Fibroblast of skin of scalp (primary cell): ENCODE data around the gene NSG2. TPM values are rescaled to one million over a fixed set of nuclear protein-coding genes. Genes with fewer than 3 reads are reported as not detected.

Experiments used
- DNase-seq: peaks from one replicate; pipeline ENCODE4 v3.0.0-alpha.2; 2013
- polyA plus RNA-seq, 2 experiments: library from polyadenylated mRNA; unstranded; fragments of 120-200 nt; gene quantifications; one replicate each; pipeline ENCODE4 v1.2.1, GENCODE V29; 2013; ENCODE audit not compliant: insufficient read length in 2 of 2

The NSG2 gene
- polyA plus RNA-seq (2013, experiment 1 of 2; ENCODE audit: insufficient read length) = not detected
- 1.3 TPM for polyA plus RNA-seq (2013, experiment 2 of 2; ENCODE audit: insufficient read length)

GRCh38 chr5:174045470-174046025 is at the start of gene NSG2:
NSG2 (plus strand) TSS chr5:174045706; CDS start chr5:174046756, 1,050 bp downstream.
- peak; percentile 88 for DNase-seq

- no peak for DNase-seq
These were observed 48.2 kb upstream of the NSG2 start for GRCh38 chr5:173997331-173997730.

DNA sequence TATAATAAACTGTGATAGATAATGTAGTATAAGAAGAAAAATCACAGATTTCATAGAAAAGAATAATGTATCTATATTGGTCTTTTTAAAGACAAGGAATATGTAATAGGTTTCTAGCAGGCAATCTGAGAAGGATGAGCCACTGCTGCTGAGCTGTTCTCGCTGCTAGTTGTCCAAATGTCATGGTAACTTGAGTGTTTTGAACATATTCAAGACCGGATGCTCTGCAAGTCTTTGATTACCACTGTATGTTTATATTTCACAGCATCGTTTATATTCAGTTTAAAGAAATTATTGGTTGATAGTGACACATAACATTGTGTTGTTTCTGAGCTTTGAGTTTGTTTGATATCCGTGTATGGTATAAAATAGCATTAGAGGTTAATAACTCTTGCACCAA is 47.0 kb upstream of the NSG2 start:
- no peak for DNase-seq

DNA sequence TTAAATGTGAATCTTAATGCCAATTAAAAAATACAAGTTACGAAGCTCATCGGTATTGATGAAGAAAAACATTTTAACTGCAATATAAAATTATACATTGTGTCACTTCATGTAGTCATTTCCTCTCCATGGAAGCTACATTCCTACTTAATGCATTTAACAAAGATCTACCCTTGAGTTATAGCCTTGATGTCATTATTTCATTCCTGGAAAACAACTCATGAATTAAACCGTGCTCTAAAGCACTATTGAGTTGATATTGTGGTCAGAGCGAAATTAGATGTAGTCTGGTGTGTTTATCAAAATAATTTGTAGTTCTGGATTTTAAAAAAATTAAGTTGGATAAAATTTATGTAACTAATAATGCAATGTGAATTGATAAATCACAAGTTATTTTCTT is 45.4 kb upstream of the NSG2 start:
- no peak for DNase-seq

DNA sequence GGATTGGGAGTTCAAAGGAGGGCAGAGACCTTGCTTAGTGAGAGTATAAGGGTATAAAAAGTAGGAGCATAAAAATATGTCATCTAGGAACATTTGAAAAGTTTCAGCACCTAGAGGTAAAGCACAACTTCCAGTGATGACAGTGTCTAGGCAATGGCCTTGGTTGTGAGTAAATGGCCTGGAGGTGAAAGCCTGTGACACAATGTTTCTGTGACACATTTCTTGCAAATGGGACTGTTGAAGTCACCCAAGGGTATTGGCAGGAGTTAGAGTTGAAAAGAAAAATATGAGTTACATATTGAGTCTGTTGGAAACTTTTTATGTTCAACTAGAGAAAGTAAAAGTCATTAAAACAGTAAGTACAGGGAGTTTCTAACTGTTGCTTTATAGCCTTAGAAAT is 41.7 kb upstream of the NSG2 start:
- no peak for DNase-seq

- DNase-seq = no peak
These were observed 36.6 kb upstream of the NSG2 start for GRCh38 chr5:174008922-174009321.

- DNase-seq = no peak
These were observed 35.1 kb upstream of the NSG2 start for GRCh38 chr5:174010365-174010764.

- no peak for DNase-seq
These were observed 34.1 kb upstream of the NSG2 start for GRCh38 chr5:174011441-174011840.

DNA sequence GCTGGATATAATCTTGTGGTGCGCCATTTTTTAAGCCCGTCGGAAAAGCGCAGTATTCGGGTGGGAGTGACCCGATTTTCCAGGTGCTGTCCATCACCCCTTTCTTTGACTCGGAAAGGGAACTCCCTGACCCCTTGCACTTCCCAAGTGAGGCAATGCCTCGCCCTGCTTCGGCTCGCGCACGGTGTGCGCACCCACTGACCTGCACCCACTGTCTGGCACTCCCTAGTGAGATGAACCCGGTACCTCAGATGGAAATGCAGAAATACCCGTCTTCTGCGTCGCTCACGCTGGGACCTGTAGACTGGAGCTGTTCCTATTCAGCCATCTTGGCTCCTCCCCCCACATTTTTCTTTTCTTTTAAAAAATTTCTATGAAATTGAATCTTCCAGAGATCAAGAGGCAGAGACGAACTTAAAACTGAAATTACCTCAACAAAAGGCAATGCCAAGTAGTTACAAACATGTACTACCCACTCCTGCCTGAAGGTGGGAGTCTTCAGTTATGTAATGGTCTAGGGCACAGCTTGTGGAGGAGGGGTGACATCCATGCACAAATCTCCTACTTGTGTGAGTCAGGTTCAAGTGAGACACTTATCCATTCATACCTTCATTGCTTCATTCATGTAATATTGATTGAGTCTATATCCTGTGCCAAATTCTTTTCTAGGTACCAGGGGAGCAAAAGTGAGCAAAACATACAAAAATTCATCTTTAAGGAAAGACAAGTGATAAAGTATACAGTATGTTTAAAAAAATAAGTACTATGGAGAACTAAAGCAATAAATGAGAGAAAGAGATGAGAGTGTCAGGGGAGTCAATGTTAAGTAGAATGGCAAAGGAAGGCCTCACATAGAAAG is 25.2 kb upstream of the NSG2 start:
- DNase-seq = peak; percentile 37

GRCh38 chr5:174020928-174021304 is 24.6 kb upstream of the NSG2 start:
- DNase-seq = no peak

DNA sequence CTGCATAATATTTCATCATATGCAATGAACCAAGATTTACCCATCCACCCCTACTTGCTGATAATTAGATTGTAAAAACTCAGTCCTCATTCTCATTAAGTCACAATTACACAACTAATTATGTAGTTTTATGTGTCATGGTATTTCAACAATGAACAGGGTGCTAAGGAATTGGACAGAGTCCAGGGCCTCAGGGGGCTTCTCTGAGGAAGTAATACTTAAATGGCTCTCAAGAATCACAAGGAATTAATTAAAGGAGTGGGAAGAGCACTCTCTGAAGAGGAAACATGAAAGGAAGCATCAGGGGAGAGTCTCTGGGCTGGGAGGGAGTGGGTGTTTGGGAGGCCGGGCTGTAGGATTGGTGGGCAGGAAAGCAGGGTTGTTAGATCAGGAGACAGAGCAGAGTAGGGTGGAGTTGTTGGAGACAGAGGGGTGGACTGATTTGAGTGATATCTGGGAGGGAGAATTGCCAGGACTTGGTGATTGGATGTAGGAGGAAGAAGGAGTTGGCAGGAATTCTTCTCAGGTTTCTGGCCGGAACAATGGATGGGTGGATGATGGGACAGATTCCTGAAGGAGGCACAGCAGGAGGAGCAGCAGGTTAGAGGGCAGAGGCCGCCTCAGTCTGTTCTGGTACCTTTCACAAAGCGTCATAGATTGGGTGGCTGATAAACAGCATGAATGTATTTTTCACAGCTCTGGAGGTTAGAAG is 23.0 kb upstream of the NSG2 start:
- no peak for DNase-seq

GRCh38 chr5:174030286-174030685 is 15.2 kb upstream of the NSG2 start:
- no peak for DNase-seq

- no peak for DNase-seq
These were observed 846 bp upstream of the NSG2 start for GRCh38 chr5:174044466-174045254.

- DNase-seq = no peak
These were observed 1.1 kb downstream of the NSG2 start for GRCh38 chr5:174046558-174046957.

DNA sequence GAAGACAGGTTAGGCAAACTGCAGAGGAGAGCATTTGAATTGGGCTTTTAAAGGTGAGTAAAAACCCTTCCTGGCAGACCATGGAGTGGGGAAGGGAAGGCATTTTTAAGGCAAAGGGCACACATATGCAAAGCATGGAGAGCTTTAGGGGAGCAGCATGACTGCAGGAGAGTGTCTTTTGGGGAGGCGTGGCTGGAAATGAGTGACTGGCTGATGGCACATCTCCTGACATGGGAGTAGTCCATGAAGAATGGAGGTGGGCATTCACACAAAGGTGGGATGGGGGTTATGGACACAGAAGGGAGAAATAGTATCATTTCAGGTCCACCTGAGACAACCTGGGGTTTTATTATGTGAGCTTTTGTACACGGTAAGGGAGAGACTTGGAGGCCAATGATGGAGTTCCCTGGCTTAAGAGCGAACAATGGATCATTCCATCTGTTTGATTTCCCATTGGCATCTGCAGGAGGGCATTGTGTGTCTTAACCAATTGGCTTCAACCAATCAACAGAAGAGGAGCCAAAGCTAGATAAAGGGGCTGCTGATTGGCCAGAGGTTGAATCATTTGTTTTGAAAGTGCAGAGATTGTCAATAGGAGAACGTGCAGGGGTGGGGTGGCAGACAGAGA is 2.1 kb downstream of the NSG2 start:
- DNase-seq = no peak

GRCh38 chr5:174052636-174053035 is 7.1 kb downstream of the NSG2 start:
- DNase-seq = no peak

DNA sequence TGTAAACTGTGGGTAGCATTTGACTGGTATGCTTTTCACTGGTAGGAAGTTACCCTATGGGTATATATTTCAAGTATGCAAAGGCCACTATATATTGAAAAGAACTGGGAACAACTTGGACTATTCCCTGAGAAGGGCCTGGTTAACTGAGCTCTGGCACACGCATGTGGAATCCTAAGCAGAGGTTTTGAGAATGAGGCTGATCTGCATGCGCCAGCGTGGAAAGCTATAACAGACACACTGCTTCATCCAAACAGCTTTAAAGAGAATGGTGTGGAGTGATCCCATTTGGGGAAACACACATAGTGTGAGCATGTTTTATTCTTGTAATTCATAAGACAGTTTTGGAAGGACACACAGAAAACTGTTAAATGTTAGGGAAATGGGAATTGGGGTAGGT is 8.4 kb downstream of the NSG2 start:
- DNase-seq = no peak

- DNase-seq = no peak
These were observed 10.8 kb downstream of the NSG2 start for GRCh38 chr5:174056064-174056847.

DNA sequence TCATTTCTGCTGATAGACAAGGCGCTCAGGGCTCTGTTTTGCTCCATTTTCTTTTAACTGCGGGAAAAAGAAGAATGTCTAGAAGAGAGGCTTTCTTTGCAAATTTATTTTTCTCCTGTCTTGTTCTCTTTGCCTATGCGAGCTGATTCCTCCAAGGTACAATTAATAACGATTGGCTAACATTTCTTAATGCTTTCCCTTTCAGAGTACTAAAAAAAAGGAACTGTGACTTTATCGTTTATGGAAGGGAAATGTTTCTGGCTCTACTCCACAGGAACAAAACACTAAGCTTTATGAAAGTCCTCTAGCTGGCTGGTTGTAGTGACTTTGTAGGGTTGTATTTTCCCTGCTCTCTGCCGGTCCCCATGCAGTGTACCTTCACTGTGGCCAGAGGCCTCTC is 11.7 kb downstream of the NSG2 start:
- no peak for DNase-seq

DNA sequence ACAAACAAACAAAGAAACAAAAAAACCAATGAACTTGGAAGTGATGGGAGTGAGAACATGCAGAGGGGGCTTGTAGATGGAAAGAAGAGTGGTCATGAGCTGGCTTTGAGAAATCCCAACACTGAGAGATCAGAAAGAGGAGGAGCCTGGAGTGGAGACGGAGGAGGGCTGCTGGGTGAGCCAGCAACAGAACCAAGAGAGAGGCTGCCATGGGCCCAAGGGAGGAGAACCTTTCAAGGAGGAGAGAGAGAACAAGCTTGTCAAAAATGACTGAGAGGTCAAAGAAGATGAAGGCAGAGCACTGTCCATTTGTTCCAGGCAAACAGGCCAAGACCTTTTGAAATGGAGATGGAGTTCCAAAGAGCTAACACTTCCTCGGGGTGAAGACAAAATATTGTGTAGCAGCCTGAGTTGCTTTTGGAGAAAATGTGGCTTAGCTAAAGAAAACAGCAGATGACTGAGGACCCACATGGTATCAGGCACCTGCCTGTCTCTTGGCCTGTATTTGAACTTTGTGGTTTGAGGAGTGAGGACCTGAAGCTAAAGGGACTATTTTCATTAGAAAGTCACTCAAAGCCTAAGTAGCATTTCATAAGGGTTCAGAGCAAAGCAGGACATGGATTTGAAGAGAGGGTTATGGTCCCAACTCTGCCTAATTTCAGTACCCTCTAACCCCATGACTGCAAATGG is 13.1 kb downstream of the NSG2 start:
- no peak for DNase-seq

DNA sequence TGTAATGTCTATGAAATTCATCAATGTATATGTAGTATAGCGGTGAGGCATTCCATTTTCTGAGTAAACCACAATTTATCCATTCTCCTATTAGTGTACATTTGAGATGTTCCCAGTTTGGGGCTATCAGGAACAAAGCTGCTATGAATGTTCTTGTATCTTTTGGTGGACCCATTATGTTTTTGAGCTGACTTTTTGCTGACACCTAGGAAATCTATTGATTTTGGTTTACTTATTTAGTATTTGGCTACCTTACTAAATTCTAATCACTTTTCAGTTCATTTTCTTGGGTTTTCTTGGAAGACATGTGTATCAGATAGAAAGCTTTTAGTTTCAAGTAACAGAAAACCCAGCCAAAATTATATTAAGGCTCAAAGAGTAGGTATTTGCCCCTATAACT is 13.7 kb downstream of the NSG2 start:
- DNase-seq = no peak
